Lower leg skin (tissue), 3 donors: ENCODE measurements around the gene RIT1.

Source experiments
- CTCF ChIP-seq, 3 donors: fragments of 450-650 bp; IDR thresholded peaks; one replicate each; pipeline ENCODE4 v1.5.1; 2016; ENCODE audit warnings: antibody characterized with exemption in 3 of 3, mild to moderate bottlenecking in 3 of 3, moderate library complexity in 2 of 3
- POLR2A ChIP-seq, 2 donors: fragments of 450-650 bp; IDR thresholded peaks; one replicate each; pipeline ENCODE4 v1.6.1; 2016 to 2017; ENCODE audit warnings: antibody characterized with exemption in 2 of 2, mild to moderate bottlenecking in 1 of 2, moderate library complexity in 1 of 2

- TF ChIP-seq POLR2A (IDR thresholded peaks at IDR 0.05) (no peak), CTCF (IDR thresholded peaks at IDR 0.05) (no peak)
These were observed 33.3 kb upstream of the RIT1 start for GRCh38 chr1:155944444-155944799.
